Suprapubic skin (tissue), 4 donors: ENCODE results near the gene UBR3. TPM values are rescaled to one million over a fixed set of nuclear protein-coding genes. Genes with fewer than 3 reads are reported as not detected.

Experiments
- DNase-seq, 2 donors: peaks; one replicate each; pipeline ENCODE4 v3.0.0-alpha.2; 2019; ENCODE audit warnings: low spot score in 2 of 2
- H3K27ac ChIP-seq: fragments of 200-600 bp; sonication (generic); one replicate; pipeline ENCODE4 v1.5.1; 2019
- H3K27me3 ChIP-seq: fragments of 200-600 bp; sonication (generic); one replicate; pipeline ENCODE4 v1.5.1; 2019
- H3K36me3 ChIP-seq: fragments of 200-600 bp; sonication (generic); one replicate; pipeline ENCODE4 v1.5.1; 2019
- H3K4me1 ChIP-seq: fragments of 200-600 bp; sonication (generic); one replicate; pipeline ENCODE4 v1.5.1; 2019
- H3K4me3 ChIP-seq: fragments of 200-600 bp; sonication (generic); one replicate; pipeline ENCODE4 v1.5.1; 2019; ENCODE audit warnings: mild to moderate bottlenecking
- H3K9me3 ChIP-seq: fragments of 200-600 bp; sonication (generic); one replicate; pipeline ENCODE4 v1.5.1; 2019
- EP300 ChIP-seq: sonication (generic); formaldehyde crosslinking; IDR thresholded peaks from one replicate; pipeline ENCODE4 v1.6.1; 2017; ENCODE audit warnings: antibody characterized with exemption
- POLR2A ChIP-seq, 2 donors: fragments of 450-650 bp; IDR thresholded peaks; one replicate each; pipeline ENCODE4 v1.6.1; 2017; ENCODE audit warnings: antibody characterized with exemption in 2 of 2, mild to moderate bottlenecking in 2 of 2, moderate library complexity in 2 of 2
- POLR2AphosphoS5 ChIP-seq, 3 donors: sonication (generic); formaldehyde crosslinking; IDR thresholded peaks; one replicate each; pipeline ENCODE4 v1.6.1; 2017; ENCODE audit warnings: antibody characterized with exemption in 3 of 3
- WGBS: methylation state at CpG from one replicate; pipeline ENCODE4 v1.1.5; 2018; 5-methylcytosine and 5-hydroxymethylcytosine counted together
- total RNA-seq, 4 donors: library from RNA; depleted of rRNA; stranded (reverse); fragments of >200 nt; gene quantifications; one replicate each; pipeline ENCODE4 v1.1.0, GENCODE V29; 2016
- TF ChIP-seq, protein P1 (sequence below), 2 donors: fragments of 200-600 bp in 1 of 2; fragments of 450-650 bp in 1 of 2; sonication (generic) in 1 of 2; IDR thresholded peaks; one replicate each; pipeline ENCODE4 v1.5.1; 2016 to 2019; ENCODE audit warnings: antibody characterized with exemption in 2 of 2, mild to moderate bottlenecking in 1 of 2, moderate library complexity in 1 of 2

Gene UBR3
- total RNA-seq, 4 donors from 2014 or later: 41.9 to 140 (median 60.4) TPM

DNA sequence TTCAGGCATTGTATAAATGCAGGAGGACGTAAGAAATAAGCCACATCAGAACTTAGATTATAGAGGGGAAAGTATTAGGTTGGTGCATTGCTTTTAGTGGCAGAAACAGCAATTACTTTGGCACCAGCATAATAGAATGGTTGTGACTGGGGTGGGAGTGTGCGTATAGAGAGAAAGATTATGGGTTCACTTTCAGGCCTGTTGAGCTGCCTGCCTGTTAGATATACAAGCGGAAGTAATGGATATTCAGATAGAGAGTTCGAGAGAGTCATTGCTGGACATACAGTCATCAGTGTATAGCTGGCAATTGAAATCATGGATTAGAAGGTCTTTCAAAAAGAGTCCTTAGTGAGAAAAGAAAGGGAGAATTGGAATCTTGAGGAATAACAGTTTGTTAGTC lies 211.5 kb downstream of the UBR3 start:
- DNase-seq: no peak
- WGBS: 94% methylated on average over 4 of the region's 4 CpGs
- no peaks in the 10 kb centered on the region for H3K4me1 ChIP-seq
- H3K4me3 ChIP-seq: no peak overlapping the region
- no peak overlapping the region for H3K27ac ChIP-seq
- H3K9me3 ChIP-seq: no peaks in the 10 kb centered on the region
- TF ChIP-seq, protein P1, sequence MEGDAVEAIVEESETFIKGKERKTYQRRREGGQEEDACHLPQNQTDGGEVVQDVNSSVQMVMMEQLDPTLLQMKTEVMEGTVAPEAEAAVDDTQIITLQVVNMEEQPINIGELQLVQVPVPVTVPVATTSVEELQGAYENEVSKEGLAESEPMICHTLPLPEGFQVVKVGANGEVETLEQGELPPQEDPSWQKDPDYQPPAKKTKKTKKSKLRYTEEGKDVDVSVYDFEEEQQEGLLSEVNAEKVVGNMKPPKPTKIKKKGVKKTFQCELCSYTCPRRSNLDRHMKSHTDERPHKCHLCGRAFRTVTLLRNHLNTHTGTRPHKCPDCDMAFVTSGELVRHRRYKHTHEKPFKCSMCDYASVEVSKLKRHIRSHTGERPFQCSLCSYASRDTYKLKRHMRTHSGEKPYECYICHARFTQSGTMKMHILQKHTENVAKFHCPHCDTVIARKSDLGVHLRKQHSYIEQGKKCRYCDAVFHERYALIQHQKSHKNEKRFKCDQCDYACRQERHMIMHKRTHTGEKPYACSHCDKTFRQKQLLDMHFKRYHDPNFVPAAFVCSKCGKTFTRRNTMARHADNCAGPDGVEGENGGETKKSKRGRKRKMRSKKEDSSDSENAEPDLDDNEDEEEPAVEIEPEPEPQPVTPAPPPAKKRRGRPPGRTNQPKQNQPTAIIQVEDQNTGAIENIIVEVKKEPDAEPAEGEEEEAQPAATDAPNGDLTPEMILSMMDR (IDR thresholded peaks at IDR 0.05): no peak
- no peak for TF ChIP-seq POLR2A (IDR thresholded peaks at IDR 0.05)
- H3K27me3 ChIP-seq: no peaks in the 10 kb centered on the region
- peaks cover 23% of the 10 kb centered on the region for H3K36me3 ChIP-seq

DNA sequence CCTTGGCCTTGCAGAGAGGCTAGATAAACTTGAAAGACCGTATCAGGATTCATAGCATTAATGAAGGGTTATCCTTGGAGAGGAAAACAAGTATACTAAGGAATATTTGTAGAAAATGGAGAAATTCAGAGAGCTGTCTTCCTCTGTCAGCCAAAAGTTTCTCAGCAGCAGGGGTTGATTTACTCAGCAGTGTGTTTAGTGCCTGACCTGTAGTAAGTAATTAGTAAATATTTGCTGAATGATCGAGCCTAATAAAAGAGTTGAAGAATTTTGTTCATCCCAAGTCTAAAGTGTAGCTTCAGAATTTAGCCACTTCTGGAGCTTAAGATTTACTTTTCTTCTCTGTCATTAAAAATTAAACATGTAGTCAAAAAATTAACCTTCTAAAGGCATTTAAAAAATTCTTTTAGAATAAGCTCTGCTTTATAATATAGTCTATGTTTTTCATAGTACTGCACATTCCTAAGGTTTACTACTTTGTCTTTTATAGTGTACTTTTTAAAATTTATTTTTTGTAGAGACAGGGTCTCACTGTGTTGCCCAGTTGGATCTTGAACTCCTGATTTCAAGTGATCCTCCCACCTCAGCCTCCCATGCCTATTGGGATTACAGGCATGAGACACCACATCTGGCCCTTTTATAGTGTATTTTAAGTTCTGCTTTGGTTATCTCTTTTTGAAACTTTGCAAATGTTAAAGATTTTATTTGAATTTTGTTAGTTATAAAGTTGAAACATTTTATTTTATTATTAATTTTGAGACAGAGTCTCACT lies 212.3 kb downstream of the UBR3 start:
- no peaks in the 10 kb centered on the region for H3K27me3 ChIP-seq
- peaks cover 23% of the 10 kb centered on the region for H3K36me3 ChIP-seq
- H3K4me3 ChIP-seq: no peak overlapping the region
- no peak for DNase-seq
- no peaks in the 10 kb centered on the region for H3K9me3 ChIP-seq
- TF ChIP-seq POLR2AphosphoS5 (IDR thresholded peaks at IDR 0.05) (no peak), POLR2A (IDR thresholded peaks at IDR 0.05) (no peak), EP300 (no peak)
- TF ChIP-seq, protein P1 (IDR thresholded peaks at IDR 0.05): no peak
- H3K4me1 ChIP-seq: no peaks in the 10 kb centered on the region
- H3K27ac ChIP-seq: no peak overlapping the region
- 87% methylated on average over 2 of the region's 2 CpGs for WGBS

- Histone ChIP-seq H3K4me3 (no peak overlapping the region), H3K36me3 (peaks cover 18% of the 10 kb centered on the region), H3K4me1 (no peaks in the 10 kb centered on the region), H3K27ac (no peak overlapping the region), H3K9me3 (no peaks in the 10 kb centered on the region), H3K27me3 (no peaks in the 10 kb centered on the region)
- WGBS: 88% methylated on average over 3 of the region's 3 CpGs
- TF ChIP-seq POLR2AphosphoS5 (IDR thresholded peaks at IDR 0.05) (no peak), EP300 (no peak), POLR2A (IDR thresholded peaks at IDR 0.05) (no peak)
- TF ChIP-seq, protein P1 (IDR thresholded peaks at IDR 0.05): no peak
- no peak for DNase-seq
Measured at GRCh38 chr2:170044751-170045478, 217.7 kb downstream of the UBR3 start.

DNA sequence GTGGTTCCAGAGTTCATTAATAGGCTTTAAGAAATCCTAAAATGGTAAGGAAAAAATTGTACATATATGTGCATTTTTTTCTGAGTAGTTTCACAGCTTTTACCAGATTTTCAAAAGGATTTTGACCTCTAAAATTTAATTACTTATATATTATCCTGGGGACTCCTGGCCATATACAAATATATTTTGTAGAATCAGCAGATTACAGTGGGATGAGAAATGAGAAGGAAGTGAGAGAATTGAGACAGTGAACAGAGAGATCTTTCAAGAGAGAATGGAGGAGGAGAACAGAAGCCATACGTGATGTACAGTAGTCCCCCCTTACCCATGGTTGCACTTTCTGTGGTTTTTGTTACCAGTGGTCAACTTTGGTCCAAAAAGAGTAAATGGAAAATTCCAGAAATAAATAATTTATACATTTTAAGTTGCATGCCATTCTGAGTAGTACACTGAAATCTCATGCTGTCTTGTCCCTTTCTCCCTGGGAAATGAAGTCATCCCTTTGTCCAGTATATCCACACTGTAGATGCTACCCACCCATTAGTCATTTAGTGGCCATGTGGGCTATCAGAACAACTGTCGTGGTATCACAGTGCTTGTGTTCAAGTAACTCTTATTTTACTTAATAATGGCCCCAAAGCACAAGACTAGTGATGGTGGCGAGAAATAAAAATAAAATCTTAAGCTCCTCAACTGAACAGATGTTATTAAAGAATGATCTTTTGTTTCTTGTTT lies 220.2 kb downstream of the UBR3 start:
- Histone ChIP-seq H3K36me3 (peaks cover 10% of the 10 kb centered on the region), H3K9me3 (no peaks in the 10 kb centered on the region), H3K4me3 (no peak overlapping the region), H3K4me1 (no peaks in the 10 kb centered on the region), H3K27me3 (no peaks in the 10 kb centered on the region), H3K27ac (no peak overlapping the region)
- TF ChIP-seq, protein P1 (IDR thresholded peaks at IDR 0.05): no peak
- no peak for TF ChIP-seq EP300
- no peak for TF ChIP-seq POLR2AphosphoS5 (IDR thresholded peaks at IDR 0.05)
- no peak for TF ChIP-seq POLR2A (IDR thresholded peaks at IDR 0.05)
- no peak for DNase-seq
- 94% methylated on average over 3 of the region's 3 CpGs for WGBS

DNA sequence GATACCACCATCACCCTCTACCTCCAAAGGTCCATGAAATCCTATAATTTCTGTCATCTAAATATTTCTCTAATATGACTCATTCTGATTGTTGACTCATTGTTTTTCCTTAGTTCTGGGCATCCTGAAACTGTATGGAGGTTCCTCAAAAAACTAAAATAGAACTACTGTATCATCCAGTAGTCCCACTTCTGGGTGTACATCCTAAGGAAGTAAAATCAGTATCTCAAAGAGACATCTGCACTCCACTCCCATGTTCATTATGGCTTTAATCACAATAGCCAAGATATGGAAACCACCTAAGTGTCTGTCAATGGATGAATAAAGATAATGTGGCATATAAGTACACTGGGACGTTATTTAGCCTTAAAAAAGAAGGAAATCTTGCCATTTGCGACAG lies 224.9 kb downstream of the UBR3 start:
- TF ChIP-seq POLR2AphosphoS5 (IDR thresholded peaks at IDR 0.05) (no peak), POLR2A (IDR thresholded peaks at IDR 0.05) (no peak)
- Histone ChIP-seq H3K9me3 (no peaks in the 10 kb centered on the region), H3K27me3 (no peaks in the 10 kb centered on the region), H3K36me3 (peaks cover 17% of the 10 kb centered on the region), H3K27ac (no peak overlapping the region), H3K4me1 (no peaks in the 10 kb centered on the region), H3K4me3 (no peak overlapping the region)
- WGBS: 94% methylated on average over 2 of the region's 2 CpGs
- no peak for DNase-seq
